K562 (cell line): Measurements from ENCODE around the gene CDCA4. TPM values are rescaled to one million over a fixed set of nuclear protein-coding genes. Genes with fewer than 3 reads are reported as not detected.

Experiments used
- CBFB ChIP-seq: sonication (generic); formaldehyde crosslinking; IDR thresholded peaks from 2 replicates; pipeline ENCODE4 v1.4.0; 2020; ENCODE audit warnings: mild to moderate bottlenecking, missing genetic modification reagents
- E2F4 ChIP-seq: sonication (generic); formaldehyde crosslinking; IDR thresholded peaks from 2 replicates; pipeline ENCODE4 v1.8.0; 2022; ENCODE audit warnings: mild to moderate bottlenecking, low read depth, missing genetic modification reagents
- FOS ChIP-seq: IDR thresholded peaks from 3 replicates; pipeline ENCODE4 v1.6.1; 2011; ENCODE audit not compliant: insufficient read length; ENCODE audit errors: extremely low read depth
- HNRNPK ChIP-seq: fragments of 200-400 bp; formaldehyde crosslinking; IDR thresholded peaks from one replicate; pipeline ENCODE4 v1.6.1; 2018; ENCODE audit warnings: mild to moderate bottlenecking, low read depth, low read length; ENCODE audit not compliant: poor library complexity, severe bottlenecking
- ID3 ChIP-seq, 2 experiments: fragments of 250-450 bp in 1 of 2; fragments of 450-650 bp in 1 of 2; sonication (Bioruptor Pico) in 1 of 2; IDR thresholded peaks; 2 replicates each; pipeline versions ENCODE4 v1.6.1 to v1.8.0; 2016 to 2021; ENCODE audit warnings: mild to moderate bottlenecking in 2 of 2, moderate library complexity in 2 of 2, missing compliant biosample characterization in 1 of 2, missing genetic modification characterization in 1 of 2
- MTA2 ChIP-seq: fragments of 450-650 bp; IDR thresholded peaks from 2 replicates; pipeline ENCODE4 v1.6.1; 2016; ENCODE audit warnings: low read depth
- USF1 ChIP-seq: sonication (generic); formaldehyde crosslinking; IDR thresholded peaks from 2 replicates; pipeline ENCODE4 v1.9.0; 2022; ENCODE audit warnings: mild to moderate bottlenecking, missing genetic modification reagents
- USF2 ChIP-seq: sonication (generic); formaldehyde crosslinking; IDR thresholded peaks from 2 replicates; pipeline ENCODE4 v1.5.0; 2020; ENCODE audit warnings: missing genetic modification reagents
- polyA plus RNA-seq, 8 experiments: library from polyadenylated mRNA; depleted of rRNA in 4 of 8; stranded (reverse) in 5 of 8; unstranded in 3 of 8; fragments of >200 nt; fragmentation: Nextera tagmentation in 2 of 8; fragmentation: Illumina TruSeq in 1 of 8; extraction: Ambion mirVana in 2 of 8; extraction: Trizol in 1 of 8; gene quantifications; 2 replicates each; pipeline versions ENCODE4 v1.2.1 to v1.2.3, GENCODE V29; 2011 to 2014; ENCODE audit warnings: inconsistent platforms in 1 of 8, missing spikeins in 1 of 8
- total RNA-seq, 7 experiments: library from RNA; depleted of rRNA in 6 of 7; stranded (reverse); fragments of >200 nt in 6 of 7; fragmentation: Illumina TruSeq in 2 of 7; extraction: Trizol in 2 of 7; gene quantifications; 2 replicates each; pipeline versions ENCODE4 v1.2.1 to v1.2.3, GENCODE V29; 2011 to 2021; ENCODE audit warnings: low replicate concordance in 1 of 7

Gene CDCA4
- total and polyA plus RNA-seq, 9 of the 15 experiments (the other 6 are each of a cell fraction or from before 2014, with no cell fraction given), result 6.6 to 44.2 (median 23.0) TPM

- peak; percentile 45 for TF ChIP-seq USF2
- no peak for TF ChIP-seq MTA2
- peak; percentile 40; the same call in 1 of the 2 replicates for TF ChIP-seq USF1 (CRISPR knock-in tag)
- no peak for TF ChIP-seq HNRNPK
- TF ChIP-seq FOS, result no peak
- no peak for TF ChIP-seq E2F4 (CRISPR knock-in tag)
- TF ChIP-seq CBFB, result no peak
- TF ChIP-seq ID3 (CRISPR knock-in tag; IDR thresholded peaks at IDR 0.05), result no peak
- no peak for TF ChIP-seq ID3 (tag; IDR thresholded peaks at IDR 0.05)
Observed at GRCh38 chr14:105067140-105067968, 46.5 kb upstream of the CDCA4 start (continued).
